ENCODE data around the gene APCDD1L. TPM values are rescaled to one million over a fixed set of nuclear protein-coding genes. Genes with fewer than 3 reads are reported as not detected.

APCDD1L gene
- total RNA-seq, 4 donors from 2014 or later, result 0.33 to 1.7 (median 1.1) TPM

DNA sequence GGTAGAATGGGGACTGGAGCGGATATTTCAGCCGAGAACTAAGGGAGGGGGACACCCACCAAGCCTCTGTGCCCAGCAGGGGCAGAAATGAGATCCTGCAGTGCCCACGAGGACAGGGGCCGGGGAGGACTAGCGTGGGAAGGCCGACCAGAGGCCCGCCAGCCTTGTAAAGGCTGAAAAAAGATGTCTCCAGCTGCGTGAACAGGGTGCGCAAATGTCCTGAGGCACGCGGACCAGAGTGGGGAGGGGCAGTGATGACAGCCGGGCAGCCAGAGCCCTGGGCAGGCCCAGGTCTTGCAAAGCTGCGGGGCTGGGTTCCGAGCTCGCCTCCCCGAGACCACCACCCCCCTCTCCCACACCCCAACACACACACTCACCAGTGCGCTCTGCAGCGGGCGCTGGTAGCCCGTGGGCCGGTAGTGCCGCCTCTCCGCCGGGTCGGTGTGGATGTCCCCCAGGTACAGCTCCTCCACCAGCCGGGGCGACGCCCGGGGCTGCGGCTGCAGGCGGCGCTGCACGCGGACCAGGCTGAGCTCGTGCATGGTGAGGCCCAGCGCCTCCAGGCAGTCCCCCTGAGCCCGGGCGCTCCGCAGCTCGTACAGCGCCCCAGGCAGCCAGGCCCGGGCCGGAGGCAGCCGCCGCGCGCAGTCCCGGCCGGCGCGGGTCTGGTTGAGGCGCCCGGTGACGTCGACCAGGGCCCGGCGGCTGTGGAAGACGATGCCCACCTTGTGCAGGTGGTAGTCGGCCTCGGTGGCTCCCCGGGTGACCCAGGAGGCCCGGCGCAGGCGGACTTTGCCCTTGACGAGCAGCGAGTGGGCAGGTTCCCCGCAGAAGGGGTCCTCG lies 48.2 kb downstream of the APCDD1L start:
- 87% methylated on average over 34 of the region's 68 CpGs for WGBS
- no peak overlapping the region for H3K27ac ChIP-seq (replicated peaks in 1 of 4)
- H3K36me3 ChIP-seq, result no peaks in the 10 kb centered on the region
- H3K4me1 ChIP-seq, result peaks cover 0 to 19% (median 11%) of the 10 kb centered on the region in 4 donors
- H3K27me3 ChIP-seq, result no peaks in the 10 kb centered on the region
- no peaks in the 10 kb centered on the region for H3K9me3 ChIP-seq
- intact Hi-C loops (cut with DNase I), result no loop called here
- H3K4me3 ChIP-seq, result no peak overlapping the region
- no peak for DNase-seq (ENCODE audit: extremely low spot score)
- TF ChIP-seq, protein P1, sequence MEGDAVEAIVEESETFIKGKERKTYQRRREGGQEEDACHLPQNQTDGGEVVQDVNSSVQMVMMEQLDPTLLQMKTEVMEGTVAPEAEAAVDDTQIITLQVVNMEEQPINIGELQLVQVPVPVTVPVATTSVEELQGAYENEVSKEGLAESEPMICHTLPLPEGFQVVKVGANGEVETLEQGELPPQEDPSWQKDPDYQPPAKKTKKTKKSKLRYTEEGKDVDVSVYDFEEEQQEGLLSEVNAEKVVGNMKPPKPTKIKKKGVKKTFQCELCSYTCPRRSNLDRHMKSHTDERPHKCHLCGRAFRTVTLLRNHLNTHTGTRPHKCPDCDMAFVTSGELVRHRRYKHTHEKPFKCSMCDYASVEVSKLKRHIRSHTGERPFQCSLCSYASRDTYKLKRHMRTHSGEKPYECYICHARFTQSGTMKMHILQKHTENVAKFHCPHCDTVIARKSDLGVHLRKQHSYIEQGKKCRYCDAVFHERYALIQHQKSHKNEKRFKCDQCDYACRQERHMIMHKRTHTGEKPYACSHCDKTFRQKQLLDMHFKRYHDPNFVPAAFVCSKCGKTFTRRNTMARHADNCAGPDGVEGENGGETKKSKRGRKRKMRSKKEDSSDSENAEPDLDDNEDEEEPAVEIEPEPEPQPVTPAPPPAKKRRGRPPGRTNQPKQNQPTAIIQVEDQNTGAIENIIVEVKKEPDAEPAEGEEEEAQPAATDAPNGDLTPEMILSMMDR (IDR thresholded peaks at IDR 0.05), result no peak
- no peak for TF ChIP-seq POLR2AphosphoS5 (IDR thresholded peaks at IDR 0.05)
- no peak for TF ChIP-seq POLR2A (IDR thresholded peaks at IDR 0.05; ENCODE audit: low read depth)
- TF ChIP-seq EP300 (IDR thresholded peaks at IDR 0.05), result no peak

DNA sequence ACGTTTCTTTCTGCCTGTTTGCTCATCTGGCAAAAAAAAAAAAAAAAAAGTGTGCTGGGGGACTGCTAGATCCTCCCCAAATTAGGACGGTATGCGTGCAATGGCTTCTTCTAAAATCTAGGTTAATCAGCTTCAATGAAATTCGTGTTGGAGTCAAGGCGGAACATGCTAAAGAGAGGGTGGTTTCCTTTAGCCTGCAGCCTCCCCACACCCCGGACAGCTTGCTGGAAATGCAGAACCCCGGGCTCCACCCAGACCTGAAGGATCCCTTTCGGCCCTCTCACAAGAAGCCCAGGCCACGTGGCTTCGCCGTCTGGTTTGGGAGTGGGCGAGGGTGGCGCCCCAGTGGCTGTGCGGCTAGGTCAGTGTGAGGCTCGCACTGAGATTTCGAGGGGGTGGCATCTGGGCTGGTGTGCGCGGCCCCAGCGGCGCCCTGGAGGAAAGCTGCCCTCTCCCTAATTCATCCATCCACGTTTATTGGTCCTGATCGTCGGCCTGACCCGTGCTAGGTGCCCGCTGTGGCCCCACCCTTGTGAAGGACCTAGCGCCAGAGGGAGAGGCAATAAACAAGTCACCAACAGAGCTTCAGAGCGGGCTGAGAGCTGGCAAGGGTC lies 49.0 kb downstream of the APCDD1L start:
- H3K27ac ChIP-seq (replicated peaks in 1 of 4), result no peak overlapping the region
- intact Hi-C loops (cut with DNase I), result no loop called here
- peaks cover 0 to 12% (median 4%) of the 10 kb centered on the region in 4 donors for H3K4me1 ChIP-seq
- H3K4me3 ChIP-seq, result no peak overlapping the region
- H3K27me3 ChIP-seq, result no peaks in the 10 kb centered on the region
- no peak for TF ChIP-seq POLR2A (IDR thresholded peaks at IDR 0.05; ENCODE audit: low read depth)
- TF ChIP-seq, protein P1 (IDR thresholded peaks at IDR 0.05), result no peak
- TF ChIP-seq EP300 (IDR thresholded peaks at IDR 0.05), result no peak
- no peak for TF ChIP-seq POLR2AphosphoS5 (IDR thresholded peaks at IDR 0.05)
- H3K36me3 ChIP-seq, result no peaks in the 10 kb centered on the region
- no peaks in the 10 kb centered on the region for H3K9me3 ChIP-seq
- no peak for DNase-seq (ENCODE audit: extremely low spot score)
- 96% methylated on average over 19 of the region's 27 CpGs for WGBS

DNA sequence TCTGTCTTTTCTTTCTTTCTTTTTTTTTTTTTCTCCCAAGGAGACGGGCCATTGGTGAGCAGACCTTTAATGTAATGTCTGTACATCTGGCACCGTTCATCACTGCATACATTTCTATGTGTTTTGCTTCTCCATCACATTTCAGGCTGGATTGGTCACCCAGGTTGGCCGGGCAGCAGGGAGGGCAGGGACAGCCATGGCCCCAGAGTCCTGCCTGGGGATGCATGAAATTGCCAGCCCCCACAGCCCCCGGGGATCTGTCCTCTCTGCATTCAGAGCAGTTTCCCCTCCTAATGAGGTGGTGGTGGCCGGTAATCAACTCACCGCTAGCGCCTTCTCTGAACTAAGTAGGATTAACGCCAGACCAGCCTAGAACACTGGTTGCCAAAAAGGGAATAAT lies 50.4 kb downstream of the APCDD1L start:
- Histone ChIP-seq H3K9me3 (no peaks in the 10 kb centered on the region), H3K36me3 (no peaks in the 10 kb centered on the region), H3K4me1 (peaks cover 0 to 7% (median 0%) of the 10 kb centered on the region in 4 donors), H3K27ac (replicated peaks in 1 of 4) (no peak overlapping the region), H3K4me3 (no peak overlapping the region), H3K27me3 (no peaks in the 10 kb centered on the region)
- 66% methylated on average over 8 of the region's 8 CpGs for WGBS
- intact Hi-C loops (cut with DNase I), result no loop called here
- no peak for DNase-seq (ENCODE audit: extremely low spot score)
- TF ChIP-seq EP300 (IDR thresholded peaks at IDR 0.05) (no peak), POLR2A (IDR thresholded peaks at IDR 0.05; ENCODE audit: low read depth) (no peak), POLR2AphosphoS5 (IDR thresholded peaks at IDR 0.05) (no peak)
- TF ChIP-seq, protein P1 (IDR thresholded peaks at IDR 0.05), result no peak

DNA sequence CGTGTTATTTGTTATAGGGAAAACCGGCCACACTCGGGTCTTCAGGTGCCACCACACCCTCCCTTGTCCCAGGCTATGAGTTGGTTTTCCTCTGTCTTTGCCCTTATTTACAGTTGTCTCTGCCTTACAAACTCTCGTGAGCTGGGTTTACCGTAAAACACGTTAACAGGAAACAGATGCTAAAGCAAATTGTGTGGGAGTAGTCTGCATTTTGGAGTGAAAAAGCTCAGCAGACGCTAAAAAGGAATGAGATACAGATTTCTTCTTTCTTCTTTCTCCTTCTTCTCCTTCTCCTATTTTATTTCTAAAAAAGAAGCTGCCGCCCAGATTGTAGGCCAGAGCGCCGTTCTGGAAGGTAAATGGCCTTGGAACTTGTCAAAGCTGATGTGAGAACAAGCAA lies 51.9 kb downstream of the APCDD1L start:
- 75% methylated on average over 10 of the region's 10 CpGs for WGBS
- Histone ChIP-seq H3K4me3 (no peak overlapping the region), H3K36me3 (no peaks in the 10 kb centered on the region), H3K9me3 (no peaks in the 10 kb centered on the region), H3K4me1 (peaks cover 0 to 7% (median 0%) of the 10 kb centered on the region in 4 donors), H3K27ac (replicated peaks in 1 of 4) (no peak overlapping the region), H3K27me3 (no peaks in the 10 kb centered on the region)
- intact Hi-C loops (cut with DNase I), result no loop called here
- no peak for DNase-seq (ENCODE audit: extremely low spot score)
- TF ChIP-seq POLR2A (IDR thresholded peaks at IDR 0.05; ENCODE audit: low read depth), result no peak
- TF ChIP-seq, protein P1 (IDR thresholded peaks at IDR 0.05), result no peak
- TF ChIP-seq EP300 (IDR thresholded peaks at IDR 0.05), result no peak
- no peak for TF ChIP-seq POLR2AphosphoS5 (IDR thresholded peaks at IDR 0.05)
